ENCODE results near the gene CHD5. TPM values are rescaled to one million over a fixed set of nuclear protein-coding genes. Genes with fewer than 3 reads are reported as not detected.

CHD5 gene
- total RNA-seq, 1 donor, result under 0.01 TPM

GRCh38 chr1:6096243-6097116, 83.6 kb downstream of the CHD5 start:
- Histone ChIP-seq H2AFZ (ENCODE audit: low read length) (no peak overlapping the region), H3K79me2 (ENCODE audit: insufficient read depth, low read length) (no peaks in the 10 kb centered on the region), H3K9me3 (ENCODE audit: low read depth, low read length) (no peaks in the 10 kb centered on the region), H3K4me1 (ENCODE audit: insufficient read depth, low read length) (no peaks in the 10 kb centered on the region), H3K27ac (ENCODE audit: low read depth, low read length) (no peak overlapping the region), H3K27me3 (ENCODE audit: insufficient read depth, low read length) (no peaks in the 10 kb centered on the region), H3K4me2 (ENCODE audit: insufficient read depth, low read length) (no peak overlapping the region), H3K4me3 (ENCODE audit: insufficient read depth, low read length) (no peak overlapping the region), H4K20me1 (ENCODE audit: insufficient read depth, low read length) (no peaks in the 10 kb centered on the region), H3K36me3 (ENCODE audit: insufficient read depth, low read length) (no peaks in the 10 kb centered on the region)
- no peak for TF ChIP-seq CTCF (IDR thresholded peaks at IDR 0.05; ENCODE audit: extremely low read depth, low read depth, low read length)
- no peak for DNase-seq (ENCODE audit: insufficient read length, low spot score, missing footprints)

- H3K4me3 ChIP-seq (ENCODE audit: insufficient read depth, low read length), result no peak overlapping the region
- H3K4me2 ChIP-seq (ENCODE audit: insufficient read depth, low read length), result no peak overlapping the region
- H2AFZ ChIP-seq (ENCODE audit: low read length), result no peak overlapping the region
- no peak for TF ChIP-seq CTCF (IDR thresholded peaks at IDR 0.05; ENCODE audit: extremely low read depth, low read depth, low read length)
- H3K27ac ChIP-seq (ENCODE audit: low read depth, low read length), result no peak overlapping the region
- no peaks in the 10 kb centered on the region for H3K27me3 ChIP-seq (ENCODE audit: insufficient read depth, low read length)
- no peaks in the 10 kb centered on the region for H3K79me2 ChIP-seq (ENCODE audit: insufficient read depth, low read length)
- H3K36me3 ChIP-seq (ENCODE audit: insufficient read depth, low read length), result no peaks in the 10 kb centered on the region
- no peaks in the 10 kb centered on the region for H3K9me3 ChIP-seq (ENCODE audit: low read depth, low read length)
- no peaks in the 10 kb centered on the region for H3K4me1 ChIP-seq (ENCODE audit: insufficient read depth, low read length)
- no peak for DNase-seq (ENCODE audit: insufficient read length, low spot score, missing footprints)
- H4K20me1 ChIP-seq (ENCODE audit: insufficient read depth, low read length), result no peaks in the 10 kb centered on the region
These were observed 84.4 kb downstream of the CHD5 start for GRCh38 chr1:6095511-6096242.

DNA sequence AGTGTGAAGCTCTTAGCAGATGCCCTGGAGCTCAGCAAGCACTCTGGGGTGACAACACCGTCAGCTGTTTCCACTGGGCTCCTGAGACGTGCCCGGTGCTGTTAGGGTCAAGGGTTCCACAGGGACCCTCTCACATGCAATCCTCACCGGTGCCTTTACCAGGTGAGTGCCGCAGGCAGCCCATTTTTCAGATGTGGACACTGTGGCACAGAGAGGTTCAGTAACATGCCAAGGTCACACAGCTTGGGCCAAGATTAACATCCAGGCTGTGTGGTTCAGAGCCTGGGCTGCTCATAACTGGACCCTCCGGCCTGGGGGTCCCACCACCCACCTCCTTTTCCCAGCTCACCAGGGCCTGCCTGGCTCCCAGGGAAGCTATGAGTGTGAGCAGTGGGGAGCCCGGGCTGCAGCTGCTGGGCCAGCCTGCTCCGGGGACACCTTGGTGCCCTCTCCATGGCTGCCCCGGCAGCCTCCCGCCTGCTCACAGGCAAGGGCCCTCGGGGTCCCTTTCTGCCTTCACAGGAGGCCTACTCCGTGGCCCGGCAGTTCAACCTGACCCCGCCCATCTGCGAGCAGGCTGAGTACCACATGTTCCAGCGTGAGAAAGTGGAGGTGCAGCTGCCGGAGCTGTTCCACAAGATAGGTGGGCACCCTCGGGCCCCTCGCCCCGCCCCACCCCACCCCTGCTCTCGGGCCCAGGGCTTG, 85.2 kb downstream of the CHD5 start:
- no peaks in the 10 kb centered on the region for H3K9me3 ChIP-seq (ENCODE audit: low read depth, low read length)
- H3K36me3 ChIP-seq (ENCODE audit: insufficient read depth, low read length), result no peaks in the 10 kb centered on the region

More for the DNA sequence above, 85.2 kb downstream of the CHD5 start:
- no peak for TF ChIP-seq CTCF (IDR thresholded peaks at IDR 0.05; ENCODE audit: extremely low read depth, low read depth, low read length)
- Histone ChIP-seq H3K4me1 (ENCODE audit: insufficient read depth, low read length) (no peaks in the 10 kb centered on the region), H2AFZ (ENCODE audit: low read length) (no peak overlapping the region), H3K27me3 (ENCODE audit: insufficient read depth, low read length) (no peaks in the 10 kb centered on the region), H4K20me1 (ENCODE audit: insufficient read depth, low read length) (no peaks in the 10 kb centered on the region), H3K79me2 (ENCODE audit: insufficient read depth, low read length) (no peaks in the 10 kb centered on the region), H3K4me2 (ENCODE audit: insufficient read depth, low read length) (no peak overlapping the region), H3K27ac (ENCODE audit: low read depth, low read length) (no peak overlapping the region), H3K4me3 (ENCODE audit: insufficient read depth, low read length) (no peak overlapping the region)
- DNase-seq (ENCODE audit: insufficient read length, low spot score, missing footprints), result no peak

Data from osteoblast (primary cell).